ENCODE data around the gene FAM98C. TPM values are rescaled to one million over a fixed set of nuclear protein-coding genes. Genes with fewer than 3 reads are reported as not detected.
A peak's percentile ranks its signal among the peaks of the same experiment; 100 is the strongest.

FAM98C gene
- total RNA-seq, 6 experiments from 2014 or later: 7.6 to 19.8 (median 9.8) TPM

DNA sequence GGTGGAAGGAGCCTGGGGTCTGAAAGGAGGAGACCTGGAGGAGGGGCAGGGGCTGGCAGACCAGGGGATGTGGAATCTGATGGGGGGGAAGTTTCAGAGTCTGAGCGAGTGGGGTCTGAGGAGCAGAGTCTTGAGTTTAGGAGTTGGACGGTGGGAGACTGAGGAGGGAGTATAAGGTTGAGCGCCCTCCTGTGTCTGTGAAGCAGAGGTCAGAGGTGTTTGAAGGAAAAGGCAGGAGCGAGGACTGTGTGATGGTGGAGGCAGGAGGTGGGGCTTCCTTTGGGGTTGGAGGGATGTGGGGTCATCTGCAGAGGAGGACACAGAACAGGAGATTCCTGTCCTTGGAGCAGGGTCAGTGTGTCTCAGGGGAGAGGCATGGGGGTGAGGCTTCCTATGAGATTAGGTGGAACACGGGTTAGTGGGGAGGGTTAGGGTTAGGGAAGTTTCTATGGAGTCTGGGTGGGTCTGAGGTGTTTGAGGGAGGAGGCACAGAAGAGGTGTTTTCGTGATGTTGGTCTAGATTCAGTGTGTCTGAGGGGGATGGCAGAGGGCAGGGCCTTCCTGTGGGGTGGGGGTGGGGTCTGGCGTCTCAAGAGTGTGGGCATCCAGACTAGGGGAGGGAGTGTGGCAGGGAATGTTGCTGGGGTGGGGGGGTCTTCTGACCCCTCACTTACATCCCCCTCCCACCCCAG is 38.9 kb downstream of the FAM98C start:
- Histone ChIP-seq H3K27ac (no peak overlapping the region), H3K4me1 (no peaks in the 10 kb centered on the region), H3K9me3 (no peaks in the 10 kb centered on the region), H3K4me3 (no peak overlapping the region), H3K36me3 (no peaks in the 10 kb centered on the region), H3K27me3 (no peaks in the 10 kb centered on the region)
- DNase-seq: no peak
- intact Hi-C loops (cut with DNase I): no loop called here
- ATAC-seq: no peak
- TF ChIP-seq, protein P1, sequence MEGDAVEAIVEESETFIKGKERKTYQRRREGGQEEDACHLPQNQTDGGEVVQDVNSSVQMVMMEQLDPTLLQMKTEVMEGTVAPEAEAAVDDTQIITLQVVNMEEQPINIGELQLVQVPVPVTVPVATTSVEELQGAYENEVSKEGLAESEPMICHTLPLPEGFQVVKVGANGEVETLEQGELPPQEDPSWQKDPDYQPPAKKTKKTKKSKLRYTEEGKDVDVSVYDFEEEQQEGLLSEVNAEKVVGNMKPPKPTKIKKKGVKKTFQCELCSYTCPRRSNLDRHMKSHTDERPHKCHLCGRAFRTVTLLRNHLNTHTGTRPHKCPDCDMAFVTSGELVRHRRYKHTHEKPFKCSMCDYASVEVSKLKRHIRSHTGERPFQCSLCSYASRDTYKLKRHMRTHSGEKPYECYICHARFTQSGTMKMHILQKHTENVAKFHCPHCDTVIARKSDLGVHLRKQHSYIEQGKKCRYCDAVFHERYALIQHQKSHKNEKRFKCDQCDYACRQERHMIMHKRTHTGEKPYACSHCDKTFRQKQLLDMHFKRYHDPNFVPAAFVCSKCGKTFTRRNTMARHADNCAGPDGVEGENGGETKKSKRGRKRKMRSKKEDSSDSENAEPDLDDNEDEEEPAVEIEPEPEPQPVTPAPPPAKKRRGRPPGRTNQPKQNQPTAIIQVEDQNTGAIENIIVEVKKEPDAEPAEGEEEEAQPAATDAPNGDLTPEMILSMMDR (IDR thresholded peaks at IDR 0.05): no peak
- TF ChIP-seq POLR2A (IDR thresholded peaks at IDR 0.05): no peak
- 45% methylated on average over 7 of the region's 7 CpGs for WGBS (ENCODE audit: insufficient coverage, low coverage, low lambda C conversion rate, missing lambda C conversion rate)

GRCh38 chr19:38442736-38443135 is 39.8 kb downstream of the FAM98C start:
- Histone ChIP-seq H3K27me3 (no peaks in the 10 kb centered on the region), H3K36me3 (no peaks in the 10 kb centered on the region), H3K9me3 (no peaks in the 10 kb centered on the region), H3K27ac (no peak overlapping the region), H3K4me1 (no peaks in the 10 kb centered on the region), H3K4me3 (no peak overlapping the region)
- TF ChIP-seq, protein P1 (IDR thresholded peaks at IDR 0.05): no peak
- no peak for TF ChIP-seq POLR2A (IDR thresholded peaks at IDR 0.05)
- 68% methylated on average over 5 of the region's 9 CpGs for WGBS (ENCODE audit: insufficient coverage, low coverage, low lambda C conversion rate, missing lambda C conversion rate)
- ATAC-seq: peak in 1 of 4 donors; percentile 6
- intact Hi-C loops (cut with DNase I): no loop called here
- no peak for DNase-seq

- Histone ChIP-seq H3K4me3 (no peak overlapping the region), H3K27me3 (no peaks in the 10 kb centered on the region), H3K27ac (no peak overlapping the region), H3K36me3 (no peaks in the 10 kb centered on the region), H3K9me3 (no peaks in the 10 kb centered on the region), H3K4me1 (no peaks in the 10 kb centered on the region)
- WGBS (ENCODE audit: insufficient coverage, low coverage, low lambda C conversion rate, missing lambda C conversion rate): 80% methylated on average over 8 of the region's 15 CpGs
- DNase-seq: no peak
- intact Hi-C loops (cut with DNase I): no loop called here
- TF ChIP-seq, protein P1 (IDR thresholded peaks at IDR 0.05): no peak
- no peak for TF ChIP-seq POLR2A (IDR thresholded peaks at IDR 0.05)
- no peak for ATAC-seq
Observed at GRCh38 chr19:38443458-38443999, 40.6 kb downstream of the FAM98C start.

- 37% methylated on average over 2 of the region's 7 CpGs for WGBS (ENCODE audit: insufficient coverage, low coverage, low lambda C conversion rate, missing lambda C conversion rate)
- H3K27me3 ChIP-seq: no peaks in the 10 kb centered on the region
- no peak for ATAC-seq
- H3K4me1 ChIP-seq: no peaks in the 10 kb centered on the region
- DNase-seq: no peak
- H3K4me3 ChIP-seq: no peak overlapping the region
- intact Hi-C loops (cut with DNase I): no loop called here
- TF ChIP-seq POLR2A (IDR thresholded peaks at IDR 0.05): no peak
- TF ChIP-seq, protein P1 (IDR thresholded peaks at IDR 0.05): no peak
- no peaks in the 10 kb centered on the region for H3K36me3 ChIP-seq
- H3K27ac ChIP-seq: no peak overlapping the region
- no peaks in the 10 kb centered on the region for H3K9me3 ChIP-seq
Observed at GRCh38 chr19:38444026-38444425, 41.1 kb downstream of the FAM98C start.

All from right lobe of liver (tissue), 6 donors.